GM23338 (cell line): Measurements from ENCODE around the gene MAMDC2. TPM values are rescaled to one million over a fixed set of nuclear protein-coding genes. Genes with fewer than 3 reads are reported as not detected.

ENCODE experiments used
- ATAC-seq: fragments of 200-7000 bp; cut with Tn5 transposase; 3 replicates; pipeline ENCODE4 v1.9.1; 2020
- DNase-seq: peaks from one replicate; pipeline ENCODE4 v3.0.0-alpha.2; 2015; ENCODE audit warnings: low spot score
- H2AFZ ChIP-seq: fragments of 200-600 bp; sonication (generic); 2 replicates; pipeline ENCODE4 v1.8.0; 2016; ENCODE audit warnings: antibody characterized with exemption, mild to moderate bottlenecking, moderate library complexity
- H3F3A ChIP-seq: fragments of 200-600 bp; sonication (generic); replicated peaks from 2 replicates; pipeline ENCODE4 v1.8.0; 2017; ENCODE audit warnings: antibody characterized with exemption, mixed run types, low read depth
- H3K27ac ChIP-seq: fragments of 200-600 bp; sonication (generic); 2 replicates; pipeline ENCODE4 v1.6.1; 2016; ENCODE audit warnings: low read depth
- H3K27me3 ChIP-seq: fragments of 200-600 bp; sonication (generic); 2 replicates; pipeline ENCODE4 v1.8.0; 2016; ENCODE audit warnings: mild to moderate bottlenecking, mixed run types, moderate library complexity; ENCODE audit not compliant: insufficient read depth
- H3K36me3 ChIP-seq: fragments of 200-600 bp; sonication (generic); 2 replicates; pipeline ENCODE4 v1.8.0; 2016; ENCODE audit warnings: mild to moderate bottlenecking; ENCODE audit not compliant: insufficient read depth
- H3K4me1 ChIP-seq: fragments of 200-600 bp; sonication (generic); 2 replicates; pipeline ENCODE4 v1.8.0; 2016; ENCODE audit warnings: mild to moderate bottlenecking, moderate library complexity; ENCODE audit not compliant: insufficient read depth
- H3K4me2 ChIP-seq: fragments of 200-600 bp; sonication (generic); 2 replicates; pipeline ENCODE4 v1.7.1; 2017; ENCODE audit warnings: mixed run types
- H3K4me3 ChIP-seq: fragments of 200-600 bp; sonication (generic); 2 replicates; pipeline ENCODE4 v1.6.1; 2016; ENCODE audit warnings: mixed run types
- H3K79me2 ChIP-seq: fragments of 200-600 bp; sonication (generic); replicated peaks from 2 replicates; pipeline ENCODE4 v1.8.0; 2017; ENCODE audit warnings: mild to moderate bottlenecking; ENCODE audit not compliant: insufficient read depth
- H3K9me2 ChIP-seq: fragments of 200-600 bp; sonication (generic); 2 replicates; pipeline ENCODE4 v1.8.0; 2017; ENCODE audit not compliant: insufficient read depth
- H4K20me1 ChIP-seq: fragments of 200-600 bp; sonication (generic); replicated peaks from 2 replicates; pipeline ENCODE4 v1.8.0; 2017; ENCODE audit warnings: mild to moderate bottlenecking; ENCODE audit not compliant: insufficient read depth
- H3K27ac Mint-ChIP-seq: 2 replicates; pipeline ENCODE4 v1.8.0; 2020; ENCODE audit warnings: inconsistent platforms, mild to moderate bottlenecking, moderate library complexity, mixed read lengths
- H3K27me3 Mint-ChIP-seq: 3 replicates; pipeline ENCODE4 v1.8.0; 2022; ENCODE audit warnings: low read depth, mild to moderate bottlenecking, moderate library complexity, mixed read lengths, inconsistent platforms; ENCODE audit not compliant: insufficient read depth, poor library complexity
- H3K36me3 Mint-ChIP-seq: 3 replicates; pipeline ENCODE4 v1.8.0; 2021; ENCODE audit warnings: low read depth, mild to moderate bottlenecking, inconsistent platforms, moderate library complexity, mixed read lengths
- H3K4me1 Mint-ChIP-seq: 3 replicates; pipeline ENCODE4 v1.8.0; 2020; ENCODE audit warnings: mild to moderate bottlenecking, inconsistent platforms, mixed read lengths
- H3K4me3 Mint-ChIP-seq: 3 replicates; pipeline ENCODE4 v1.8.0; 2021; ENCODE audit warnings: moderate library complexity, mild to moderate bottlenecking, inconsistent platforms, mixed read lengths
- H3K9me3 Mint-ChIP-seq: 3 replicates; pipeline ENCODE4 v1.8.0; 2020; ENCODE audit warnings: moderate library complexity, mild to moderate bottlenecking, inconsistent platforms, mixed read lengths
- CREB1 ChIP-seq: fragments of 250-450 bp; sonication (Bioruptor Pico); IDR thresholded peaks from 2 replicates; pipeline ENCODE4 v1.5.0; 2020; ENCODE audit warnings: low read depth, mild to moderate bottlenecking, moderate library complexity
- JUNB ChIP-seq: IDR thresholded peaks from one replicate; pipeline ENCODE4 v1.6.1; 2016; ENCODE audit warnings: antibody characterized with exemption; ENCODE audit not compliant: unreplicated experiment
- polyA plus RNA-seq: library from polyadenylated mRNA; unstranded; fragments of >200 nt; fragmentation: Nextera tagmentation; extraction: Ambion mirVana; gene quantifications from 2 replicates; pipeline ENCODE4 v1.2.1, GENCODE V29; 2016
- total RNA-seq: library from RNA; depleted of rRNA; stranded (reverse); fragments of >200 nt; shearing (Covaris generic); gene quantifications from 2 replicates; pipeline ENCODE4 v1.2.3, GENCODE V29; 2014
- TF ChIP-seq, protein P1 (sequence below): IDR thresholded peaks from one replicate; pipeline ENCODE4 v1.6.1; 2018; ENCODE audit warnings: antibody characterized with exemption; ENCODE audit not compliant: unreplicated experiment
- TF ChIP-seq, protein P2 (sequence below): IDR thresholded peaks from 2 replicates; pipeline ENCODE4 v1.6.1; 2016; ENCODE audit warnings: antibody characterized with exemption
- TF ChIP-seq, protein P3 (sequence below), 2 experiments: fragments of 200-600 bp in 1 of 2; sonication (generic) in 1 of 2; conservative IDR thresholded peaks; 2 replicates each; pipeline versions ENCODE4 v1.5.1 to v1.6.1; 2016 to 2017; ENCODE audit warnings: antibody characterized with exemption in 2 of 2, low read depth in 2 of 2, mild to moderate bottlenecking in 2 of 2, moderate library complexity in 1 of 2

Gene MAMDC2
- total and polyA plus RNA-seq, 2 experiments from 2014 or later: 7.7 to 19.6 TPM

DNA sequence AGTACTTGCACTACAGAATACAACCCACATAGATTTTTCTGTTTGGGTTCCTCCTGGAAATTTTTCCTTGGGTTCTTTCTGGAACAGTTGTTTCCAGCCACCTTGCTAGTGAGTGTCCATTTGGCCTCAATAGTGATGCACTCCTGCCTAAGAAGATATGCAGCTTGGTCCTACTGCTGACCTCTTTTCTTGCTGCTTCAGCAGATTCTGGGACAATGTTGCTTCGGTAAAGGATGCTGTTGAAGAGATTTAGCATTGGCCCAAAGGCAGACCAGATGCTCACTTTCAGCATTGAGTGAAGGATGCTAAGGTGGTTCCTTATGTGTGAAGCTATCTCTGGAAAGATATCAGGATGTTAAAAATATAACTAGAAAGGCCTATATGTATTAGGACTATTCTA, 128.9 kb downstream of the MAMDC2 start (continued):
- TF ChIP-seq, protein P1, sequence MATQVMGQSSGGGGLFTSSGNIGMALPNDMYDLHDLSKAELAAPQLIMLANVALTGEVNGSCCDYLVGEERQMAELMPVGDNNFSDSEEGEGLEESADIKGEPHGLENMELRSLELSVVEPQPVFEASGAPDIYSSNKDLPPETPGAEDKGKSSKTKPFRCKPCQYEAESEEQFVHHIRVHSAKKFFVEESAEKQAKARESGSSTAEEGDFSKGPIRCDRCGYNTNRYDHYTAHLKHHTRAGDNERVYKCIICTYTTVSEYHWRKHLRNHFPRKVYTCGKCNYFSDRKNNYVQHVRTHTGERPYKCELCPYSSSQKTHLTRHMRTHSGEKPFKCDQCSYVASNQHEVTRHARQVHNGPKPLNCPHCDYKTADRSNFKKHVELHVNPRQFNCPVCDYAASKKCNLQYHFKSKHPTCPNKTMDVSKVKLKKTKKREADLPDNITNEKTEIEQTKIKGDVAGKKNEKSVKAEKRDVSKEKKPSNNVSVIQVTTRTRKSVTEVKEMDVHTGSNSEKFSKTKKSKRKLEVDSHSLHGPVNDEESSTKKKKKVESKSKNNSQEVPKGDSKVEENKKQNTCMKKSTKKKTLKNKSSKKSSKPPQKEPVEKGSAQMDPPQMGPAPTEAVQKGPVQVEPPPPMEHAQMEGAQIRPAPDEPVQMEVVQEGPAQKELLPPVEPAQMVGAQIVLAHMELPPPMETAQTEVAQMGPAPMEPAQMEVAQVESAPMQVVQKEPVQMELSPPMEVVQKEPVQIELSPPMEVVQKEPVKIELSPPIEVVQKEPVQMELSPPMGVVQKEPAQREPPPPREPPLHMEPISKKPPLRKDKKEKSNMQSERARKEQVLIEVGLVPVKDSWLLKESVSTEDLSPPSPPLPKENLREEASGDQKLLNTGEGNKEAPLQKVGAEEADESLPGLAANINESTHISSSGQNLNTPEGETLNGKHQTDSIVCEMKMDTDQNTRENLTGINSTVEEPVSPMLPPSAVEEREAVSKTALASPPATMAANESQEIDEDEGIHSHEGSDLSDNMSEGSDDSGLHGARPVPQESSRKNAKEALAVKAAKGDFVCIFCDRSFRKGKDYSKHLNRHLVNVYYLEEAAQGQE: no peak
- TF ChIP-seq, protein P2, sequence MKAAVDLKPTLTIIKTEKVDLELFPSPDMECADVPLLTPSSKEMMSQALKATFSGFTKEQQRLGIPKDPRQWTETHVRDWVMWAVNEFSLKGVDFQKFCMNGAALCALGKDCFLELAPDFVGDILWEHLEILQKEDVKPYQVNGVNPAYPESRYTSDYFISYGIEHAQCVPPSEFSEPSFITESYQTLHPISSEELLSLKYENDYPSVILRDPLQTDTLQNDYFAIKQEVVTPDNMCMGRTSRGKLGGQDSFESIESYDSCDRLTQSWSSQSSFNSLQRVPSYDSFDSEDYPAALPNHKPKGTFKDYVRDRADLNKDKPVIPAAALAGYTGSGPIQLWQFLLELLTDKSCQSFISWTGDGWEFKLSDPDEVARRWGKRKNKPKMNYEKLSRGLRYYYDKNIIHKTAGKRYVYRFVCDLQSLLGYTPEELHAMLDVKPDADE: no peak
- TF ChIP-seq, protein P3, sequence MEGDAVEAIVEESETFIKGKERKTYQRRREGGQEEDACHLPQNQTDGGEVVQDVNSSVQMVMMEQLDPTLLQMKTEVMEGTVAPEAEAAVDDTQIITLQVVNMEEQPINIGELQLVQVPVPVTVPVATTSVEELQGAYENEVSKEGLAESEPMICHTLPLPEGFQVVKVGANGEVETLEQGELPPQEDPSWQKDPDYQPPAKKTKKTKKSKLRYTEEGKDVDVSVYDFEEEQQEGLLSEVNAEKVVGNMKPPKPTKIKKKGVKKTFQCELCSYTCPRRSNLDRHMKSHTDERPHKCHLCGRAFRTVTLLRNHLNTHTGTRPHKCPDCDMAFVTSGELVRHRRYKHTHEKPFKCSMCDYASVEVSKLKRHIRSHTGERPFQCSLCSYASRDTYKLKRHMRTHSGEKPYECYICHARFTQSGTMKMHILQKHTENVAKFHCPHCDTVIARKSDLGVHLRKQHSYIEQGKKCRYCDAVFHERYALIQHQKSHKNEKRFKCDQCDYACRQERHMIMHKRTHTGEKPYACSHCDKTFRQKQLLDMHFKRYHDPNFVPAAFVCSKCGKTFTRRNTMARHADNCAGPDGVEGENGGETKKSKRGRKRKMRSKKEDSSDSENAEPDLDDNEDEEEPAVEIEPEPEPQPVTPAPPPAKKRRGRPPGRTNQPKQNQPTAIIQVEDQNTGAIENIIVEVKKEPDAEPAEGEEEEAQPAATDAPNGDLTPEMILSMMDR (conservative IDR thresholded peaks at IDR 0.05; ENCODE audit: low read depth in 2 of 2): no peak

DNA sequence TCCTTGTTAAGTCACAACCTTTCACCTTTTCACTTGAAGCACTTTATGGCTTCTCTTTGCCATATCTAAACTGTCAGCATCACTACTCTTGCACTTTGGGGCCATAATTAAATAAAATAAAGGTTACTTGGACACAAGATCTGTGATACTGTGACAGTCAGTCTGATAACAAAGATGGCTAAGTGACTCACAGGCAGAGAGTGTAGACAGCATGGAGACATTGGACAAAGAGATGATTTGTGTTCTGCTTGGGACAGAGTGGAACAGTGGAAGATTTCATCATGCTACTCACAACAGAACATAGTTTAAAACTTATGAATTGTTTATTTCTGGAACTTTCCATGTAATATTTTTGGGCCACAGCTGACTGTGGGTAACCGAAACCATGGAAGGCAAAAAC, 133.5 kb downstream of the MAMDC2 start:
- H3K27ac ChIP-seq: no peak overlapping the region
- Mint-ChIP-seq H3K9me3 (peaks cover 8% of the 10 kb centered on the region; the same call in 2 of the 3 replicates), H3K27me3 (no peaks in the 10 kb centered on the region), H3K27ac (no peak overlapping the region), H3K36me3 (peaks cover 8% of the 10 kb centered on the region; the same call in 1 of the 3 replicates), H3K4me1 (no peaks in the 10 kb centered on the region), H3K4me3 (no peak overlapping the region)
- DNase-seq (no peak), ATAC-seq (no peak)
- H2AFZ ChIP-seq: no peak overlapping the region
- TF ChIP-seq, protein P3 (conservative IDR thresholded peaks at IDR 0.05; ENCODE audit: low read depth in 2 of 2): no peak
- TF ChIP-seq, protein P1: no peak
- no peak for TF ChIP-seq CREB1 (CRISPR knock-in tag)
- TF ChIP-seq JUNB: no peak
- H3K4me3 ChIP-seq: no peak overlapping the region
- no peaks in the 10 kb centered on the region for H4K20me1 ChIP-seq
- no peaks in the 10 kb centered on the region for H3K36me3 ChIP-seq
- no peaks in the 10 kb centered on the region for H3K4me1 ChIP-seq
- no peaks in the 10 kb centered on the region for H3K9me2 ChIP-seq
- H3K27me3 ChIP-seq: no peaks in the 10 kb centered on the region
- H3K79me2 ChIP-seq: no peaks in the 10 kb centered on the region
- H3K4me2 ChIP-seq: no peak overlapping the region
- no peaks in the 10 kb centered on the region for H3F3A ChIP-seq
